HG03432 (cell line): Measurements from ENCODE around the gene ORC2.

Experiments used
- ATAC-seq: cut with Tn5 transposase; IDR thresholded peaks from one replicate; pipeline ENCODE4 v1.9.1; 2021; ENCODE audit warnings: mild to moderate bottlenecking, moderate library complexity; ENCODE audit not compliant: unreplicated experiment

ORC2 gene

DNA sequence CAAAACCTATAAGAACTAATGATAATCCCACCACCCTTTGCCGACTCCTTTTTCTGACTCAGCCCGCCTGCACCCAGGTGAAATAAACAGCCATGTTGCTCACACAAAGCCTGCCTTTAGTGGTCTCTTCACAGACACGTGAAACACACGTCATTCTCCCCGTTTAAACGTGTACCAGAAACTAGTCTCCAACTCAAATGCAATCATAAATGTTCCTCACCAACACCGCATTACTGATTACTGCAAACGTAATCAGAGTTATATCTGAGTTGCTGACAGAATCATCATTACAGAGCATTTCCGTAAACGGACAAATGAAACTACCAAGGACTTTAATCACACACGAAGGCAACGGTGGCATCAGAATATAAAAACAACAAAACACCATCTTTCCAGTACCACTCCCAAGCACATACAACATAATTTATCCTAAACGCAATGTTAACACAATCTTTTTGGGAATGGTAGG, 100.9 kb downstream of the ORC2 start:
- no peak for ATAC-seq

DNA sequence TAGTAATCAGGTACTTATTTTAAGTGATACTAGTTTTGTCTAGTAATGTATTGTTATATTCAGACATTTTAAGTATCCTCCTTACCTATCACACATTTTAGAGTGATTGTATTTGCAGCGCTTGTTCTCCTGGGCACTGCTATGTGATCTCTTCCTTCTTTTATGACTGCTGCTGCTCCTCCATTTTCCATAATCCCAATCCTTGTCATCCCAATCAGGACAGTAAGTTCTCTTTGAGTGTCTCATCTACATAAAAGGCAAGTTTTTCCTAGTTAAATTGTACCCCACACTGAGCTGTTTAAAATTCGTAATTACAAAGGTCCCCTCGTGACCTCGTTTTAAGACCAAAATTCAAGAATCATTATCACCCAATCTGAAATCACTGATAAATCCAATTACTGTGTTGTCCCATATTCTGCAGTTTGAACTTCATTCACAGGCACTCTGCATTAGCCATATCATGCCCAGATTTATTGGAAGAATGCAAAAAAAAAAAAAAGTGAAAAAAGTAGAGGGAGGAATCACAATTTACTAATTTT, 101.8 kb downstream of the ORC2 start:
- no peak for ATAC-seq

DNA sequence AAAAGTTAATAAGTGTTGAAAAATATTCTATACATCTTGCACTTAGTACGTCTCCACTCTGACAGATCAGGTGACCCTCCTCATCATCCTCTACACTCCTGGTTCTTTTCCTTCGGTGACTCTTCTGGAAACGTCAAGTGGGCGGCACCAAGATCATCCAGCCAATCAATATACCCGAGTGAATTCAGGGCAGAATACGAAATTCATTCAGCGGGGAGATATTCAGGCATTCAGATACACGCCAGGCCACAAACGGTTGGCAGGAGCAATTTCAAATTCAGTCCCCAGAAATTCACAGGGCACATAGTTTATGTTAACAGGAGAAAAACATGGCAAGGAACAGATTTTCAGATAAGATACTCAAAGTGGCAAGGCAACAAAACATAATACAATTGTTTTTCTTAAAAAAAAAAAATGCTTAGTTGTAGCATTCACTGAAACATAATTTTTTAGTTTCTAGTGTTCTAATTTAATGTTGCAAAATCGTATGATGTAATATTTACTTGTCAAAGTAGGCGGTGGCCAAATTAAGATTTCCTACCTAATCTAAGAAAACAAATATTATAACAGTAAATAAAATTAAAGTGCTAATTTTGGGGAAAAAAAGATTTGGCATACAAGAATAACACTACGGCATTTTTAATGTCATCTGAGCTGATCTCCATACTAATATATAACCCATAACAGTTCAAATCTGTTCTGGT, 103.2 kb downstream of the ORC2 start:
- ATAC-seq: no peak
